ENCODE measurements around the gene RASA4.
"Not testable (repeated sequence)": the region's sequence is repeated elsewhere in the genome, so short reads cannot be mapped to it uniquely, and the experiment has no call there.

Gene RASA4

GRCh38 chr7:102543596-102543995, 73.0 kb downstream of the RASA4 start, which contains the start of gene UPK3BL2:
TSS of gene UPK3BL2 (minus strand) at chr7:102543696. CDS start at chr7:102543636, 60 bp downstream.
- DNase-seq (ENCODE audit: low read depth in 2 of 2): not testable (repeated sequence)

DNA sequence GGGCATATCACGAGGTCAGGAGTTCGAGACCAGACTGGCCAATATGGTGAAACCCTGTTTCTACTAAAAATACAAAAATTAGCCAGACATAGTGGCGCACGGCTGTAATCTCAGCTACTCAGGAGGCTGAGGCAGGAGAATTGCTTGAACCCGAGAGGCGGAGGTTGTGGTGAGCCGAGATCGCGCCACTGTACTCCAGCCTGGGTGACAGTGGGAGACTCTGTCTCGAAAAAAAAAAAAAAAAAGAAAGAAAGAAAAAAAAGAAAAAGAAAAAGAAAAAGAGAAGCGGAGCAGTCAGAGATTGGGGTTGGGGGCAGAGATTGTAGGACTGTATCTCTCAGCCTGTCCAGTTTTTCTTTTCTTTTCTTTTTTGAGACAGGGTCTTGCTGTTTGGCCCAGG, 73.8 kb downstream of the RASA4 start:
- DNase-seq (ENCODE audit: low read depth in 2 of 2): not testable (repeated sequence)

DNA sequence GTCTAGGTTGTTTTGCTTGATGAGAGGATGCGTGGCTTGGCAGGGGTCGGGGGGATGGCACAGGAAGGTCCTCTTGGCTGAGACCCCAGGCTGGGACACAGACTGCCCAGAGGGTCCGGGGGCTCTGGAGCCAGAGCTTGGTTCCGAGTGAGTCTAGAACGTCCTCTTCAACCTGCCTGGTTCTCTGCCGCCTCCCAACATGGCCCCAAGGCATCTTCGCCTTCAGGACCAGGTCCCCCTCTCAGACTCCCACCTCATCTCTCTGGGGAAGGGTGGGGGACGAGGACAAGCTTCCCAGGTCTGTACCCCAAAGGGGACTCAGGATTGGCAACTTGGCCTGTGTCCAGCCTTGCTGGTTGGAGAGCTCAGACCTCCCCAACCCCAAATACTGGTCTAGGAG, 74.5 kb downstream of the RASA4 start:
- not testable (repeated sequence) for DNase-seq (ENCODE audit: low read depth in 2 of 2)

GRCh38 chr7:102540604-102541003, 76.0 kb downstream of the RASA4 start:
- not testable (repeated sequence) for DNase-seq (ENCODE audit: low read depth in 2 of 2)

GRCh38 chr7:102535062-102535615, 81.4 kb downstream of the RASA4 start:
- DNase-seq (ENCODE audit: low read depth in 2 of 2): not testable (repeated sequence)

DNA sequence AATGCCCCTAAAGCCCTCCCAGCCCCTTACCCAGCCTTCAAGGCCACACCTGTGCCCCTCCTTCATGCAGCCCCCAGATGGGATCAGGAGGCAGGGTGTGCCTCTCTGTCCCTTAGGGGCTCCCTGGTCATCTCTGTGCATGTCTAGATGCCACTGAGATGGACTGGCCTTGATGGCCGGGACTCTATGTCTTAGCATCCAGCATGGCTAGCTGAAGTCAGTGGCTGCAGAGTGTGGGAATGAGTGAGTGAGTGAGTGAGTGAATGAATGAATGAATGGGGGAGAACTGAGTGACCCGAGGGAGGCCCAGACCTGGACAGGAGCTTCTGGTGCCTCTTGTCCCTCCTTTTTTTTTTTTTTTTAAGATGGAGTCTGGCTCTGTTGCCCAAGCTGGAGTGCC, 84.4 kb downstream of the RASA4 start:
- not testable (repeated sequence) for DNase-seq (ENCODE audit: low read depth in 2 of 2)

DNA sequence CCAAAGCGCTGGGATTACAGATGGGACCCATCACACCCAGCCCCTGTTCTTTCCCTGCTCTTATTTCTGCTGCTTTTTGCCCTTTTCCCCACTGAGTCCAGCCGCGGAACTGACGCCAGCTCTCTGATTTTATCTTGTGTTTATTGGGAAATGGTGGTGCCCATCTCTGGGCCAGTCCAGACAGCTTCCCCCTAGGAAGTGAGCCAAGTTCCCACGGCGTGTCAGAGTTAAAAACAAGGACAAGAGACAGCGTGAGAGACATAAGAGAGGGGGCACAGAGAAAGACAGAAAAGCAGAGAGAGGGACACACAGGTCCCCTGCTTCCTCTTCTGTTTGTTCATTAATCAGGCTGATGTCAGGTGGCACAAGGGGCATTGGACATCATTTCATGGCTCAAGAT, 85.0 kb downstream of the RASA4 start:
- not testable (repeated sequence) for DNase-seq (ENCODE audit: low read depth in 2 of 2)

DNA sequence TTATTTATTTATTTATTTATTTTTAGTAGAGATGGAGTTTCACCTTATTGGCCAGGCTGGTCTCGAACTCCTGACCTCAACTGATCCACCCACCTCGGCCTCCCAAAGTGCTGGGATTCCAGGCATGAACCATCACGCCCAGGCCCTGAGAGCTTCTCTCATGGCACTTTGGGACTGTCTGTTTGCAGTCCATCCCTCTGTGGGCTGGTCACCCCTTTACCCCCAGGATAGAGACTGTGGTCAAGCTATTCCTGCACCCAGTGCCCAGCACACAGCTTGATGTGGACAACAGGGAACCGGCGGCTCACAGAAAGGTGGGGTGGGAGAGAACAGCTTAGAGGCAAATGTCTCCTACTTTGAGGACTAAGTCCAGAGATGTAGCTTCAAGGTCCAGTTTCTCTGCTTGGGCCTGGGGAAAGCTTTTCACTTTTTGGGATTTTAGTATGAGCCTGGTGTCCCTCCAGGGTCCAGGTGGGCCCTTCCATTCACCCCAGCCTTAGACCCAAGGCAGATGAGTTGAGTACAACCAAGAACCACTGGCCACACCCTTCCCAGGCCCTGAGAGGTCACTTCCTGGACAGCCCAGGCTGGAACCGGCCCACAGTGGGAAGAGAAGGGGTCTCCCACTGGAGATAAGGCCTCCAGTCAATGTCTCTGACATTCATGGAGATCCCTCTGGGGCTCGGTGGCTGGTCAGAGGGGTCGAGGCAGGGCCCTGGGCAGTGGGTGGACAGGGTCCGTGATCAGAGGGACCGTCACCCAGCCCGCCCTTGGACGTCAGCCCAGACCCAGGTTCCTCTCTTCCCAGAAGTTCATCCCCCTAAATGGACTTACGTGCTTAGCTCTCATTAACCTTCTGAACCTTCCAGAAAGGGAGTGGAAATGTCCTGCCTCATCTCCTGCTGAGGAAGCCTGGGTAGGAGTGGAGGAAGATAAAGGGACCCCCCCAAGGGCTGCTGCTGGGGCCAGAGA, 88.4 kb downstream of the RASA4 start:
- not testable (repeated sequence) for DNase-seq (ENCODE audit: low read depth in 2 of 2)

DNA sequence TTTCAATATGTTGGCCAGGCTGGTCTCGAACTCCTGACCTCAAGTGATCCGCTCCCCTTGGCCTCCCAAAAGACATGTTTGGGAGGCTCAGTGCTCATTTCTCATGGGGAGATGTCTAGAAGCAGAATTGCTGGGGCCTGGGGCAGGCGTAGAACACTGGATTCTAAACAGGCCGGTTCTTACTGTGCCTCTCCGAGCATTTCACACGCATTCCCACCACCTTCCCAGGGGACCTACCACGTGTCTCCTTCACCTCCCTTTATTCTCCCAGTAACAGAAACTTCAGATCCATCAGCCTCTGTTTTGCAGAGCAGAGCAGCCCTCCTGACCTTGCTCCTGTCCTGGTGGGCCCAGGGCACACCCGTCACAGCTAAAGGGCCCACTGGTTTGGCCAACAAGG, 89.4 kb downstream of the RASA4 start:
- not testable (repeated sequence) for DNase-seq (ENCODE audit: low read depth in 2 of 2)

DNA sequence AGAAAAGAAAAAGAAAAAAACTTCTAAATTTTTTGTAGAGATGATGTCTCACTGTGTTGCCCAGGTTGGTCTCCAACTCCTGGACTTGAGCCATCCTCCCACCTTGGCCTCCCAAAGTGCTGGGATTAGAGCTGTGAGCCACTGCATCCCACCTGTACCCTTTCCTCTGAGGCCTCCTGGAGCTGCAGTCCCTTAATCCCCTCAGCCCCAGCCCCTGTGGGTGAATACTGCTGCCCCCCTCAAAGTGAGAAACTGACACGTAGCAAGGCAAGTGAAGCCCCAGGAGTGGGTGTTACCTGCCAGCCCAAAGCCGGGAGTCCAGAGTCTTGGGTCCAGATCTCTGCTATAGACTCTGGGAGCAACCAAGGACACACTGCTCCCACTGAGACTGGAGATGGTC, 91.8 kb downstream of the RASA4 start:
- DNase-seq (ENCODE audit: low read depth in 2 of 2): not testable (repeated sequence)
